Glomerular endothelial cell (primary cell): Measurements from ENCODE around the gene SYT17. TPM values are rescaled to one million over a fixed set of nuclear protein-coding genes. Genes with fewer than 3 reads are reported as not detected.

Experiments used
- DNase-seq: peaks from one replicate; pipeline ENCODE4 v3.0.0-alpha.2; 2011; ENCODE audit warnings: low read depth, low spot score; ENCODE audit errors: extremely low read depth
- total RNA-seq: library from RNA; depleted of rRNA; stranded (reverse); fragments of >200 nt; gene quantifications from 2 replicates; pipeline ENCODE4 v1.2.3, GENCODE V29; 2015

SYT17 gene
- total RNA-seq, 1 donor from 2014 or later = 5.8 TPM

- no peak for DNase-seq
Observed at GRCh38 chr16:19241512-19241911, 73.5 kb downstream of the SYT17 start.

- DNase-seq = no peak
Observed at GRCh38 chr16:19242186-19242585, 74.1 kb downstream of the SYT17 start.

GRCh38 chr16:19242987-19243575 lies 75.0 kb downstream of the SYT17 start:
- DNase-seq = no peak

DNA sequence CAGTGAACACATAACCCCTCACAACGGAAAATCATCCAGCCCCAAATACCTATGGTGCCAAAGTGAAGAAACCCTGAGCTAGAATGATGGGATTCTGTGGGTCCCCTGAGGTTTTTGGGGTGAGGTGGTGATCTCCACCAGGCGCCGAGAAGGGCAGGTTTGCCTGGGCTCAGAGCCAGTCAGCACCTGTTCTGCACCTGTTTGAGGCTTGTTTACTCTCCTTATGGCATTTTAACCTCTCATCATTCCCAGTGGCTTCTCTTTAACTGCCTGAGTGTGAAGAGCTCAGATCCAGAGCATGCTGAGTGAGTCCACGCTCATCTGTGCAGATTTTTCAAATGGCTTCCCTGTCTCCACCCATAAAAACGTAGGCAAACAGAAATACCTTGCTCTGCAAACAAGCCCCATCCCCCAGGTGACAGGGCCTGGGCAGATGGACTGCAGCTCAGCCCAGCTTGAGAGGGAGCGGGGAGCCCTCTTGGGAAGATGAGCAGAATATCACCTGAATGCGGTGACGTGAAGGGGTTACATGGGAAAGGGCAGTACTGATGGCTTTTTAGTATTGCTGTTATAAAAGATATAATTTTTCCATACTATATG lies 77.4 kb downstream of the SYT17 start:
- no peak for DNase-seq

DNA sequence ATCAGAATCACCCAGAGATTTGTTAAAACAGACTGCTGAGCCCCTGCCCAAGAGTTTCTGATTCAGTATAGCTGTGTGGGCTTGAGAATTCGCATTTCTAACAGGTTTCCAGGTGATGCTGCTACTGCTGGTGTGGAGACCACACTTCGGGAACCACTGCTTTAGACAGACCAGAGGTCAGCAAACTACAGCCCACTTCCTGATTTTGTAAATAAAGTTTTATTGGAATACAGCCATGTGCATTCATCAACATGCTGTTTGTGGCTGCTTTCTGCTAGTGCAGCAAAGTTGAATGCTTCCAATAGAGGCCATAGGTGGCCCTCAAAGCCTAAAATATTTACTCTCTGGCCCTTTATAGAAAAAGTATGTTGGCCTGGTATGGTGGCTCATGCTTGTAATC lies 84.9 kb downstream of the SYT17 start:
- DNase-seq = no peak

GRCh38 chr16:19254611-19255010 lies 86.6 kb downstream of the SYT17 start:
- DNase-seq = no peak

GRCh38 chr16:19264123-19264673 lies 96.2 kb downstream of the SYT17 start:
- no peak for DNase-seq

DNA sequence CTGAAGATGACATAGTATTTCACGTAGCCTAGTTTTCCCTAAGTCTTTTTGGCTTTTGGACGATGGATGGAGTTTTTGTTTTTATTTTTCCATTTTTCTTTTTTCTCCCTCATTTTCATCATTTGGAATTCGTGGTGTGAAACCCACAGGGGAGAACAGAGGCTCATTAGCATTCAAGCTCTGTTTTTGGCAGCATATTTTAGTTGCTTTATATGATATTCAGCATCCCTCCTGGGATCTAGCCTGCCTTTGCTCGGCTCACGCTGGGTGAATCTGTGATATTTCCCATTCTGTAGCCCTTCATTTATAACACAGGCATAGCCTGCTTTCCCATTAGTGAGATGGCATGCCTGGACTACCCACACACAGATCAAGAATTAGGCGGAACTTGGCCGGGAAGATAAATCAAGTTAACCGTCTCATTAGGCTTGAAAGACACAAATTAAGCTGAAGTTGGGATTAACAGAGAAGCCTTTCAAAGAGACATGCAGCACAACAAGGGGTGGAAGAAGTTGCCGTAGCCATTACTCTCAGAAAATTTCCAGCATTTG lies 97.4 kb downstream of the SYT17 start:
- DNase-seq = no peak

DNA sequence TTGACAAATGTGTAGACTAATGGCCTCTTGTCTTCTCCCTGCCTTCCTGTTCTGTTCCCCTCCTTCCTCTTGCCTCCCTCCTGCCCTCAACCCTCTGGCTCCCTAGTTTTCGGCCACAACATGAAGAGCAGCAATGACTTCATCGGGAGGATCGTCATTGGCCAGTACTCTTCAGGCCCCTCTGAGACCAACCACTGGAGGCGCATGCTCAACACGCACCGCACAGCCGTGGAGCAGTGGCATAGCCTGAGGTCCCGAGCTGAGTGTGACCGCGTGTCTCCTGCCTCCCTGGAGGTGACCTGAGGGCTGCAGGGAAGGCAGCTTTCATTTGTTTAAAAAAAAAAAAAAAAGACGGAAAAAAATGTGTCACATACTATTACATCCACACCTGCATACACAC lies 98.7 kb downstream of the SYT17 start:
- no peak for DNase-seq

DNA sequence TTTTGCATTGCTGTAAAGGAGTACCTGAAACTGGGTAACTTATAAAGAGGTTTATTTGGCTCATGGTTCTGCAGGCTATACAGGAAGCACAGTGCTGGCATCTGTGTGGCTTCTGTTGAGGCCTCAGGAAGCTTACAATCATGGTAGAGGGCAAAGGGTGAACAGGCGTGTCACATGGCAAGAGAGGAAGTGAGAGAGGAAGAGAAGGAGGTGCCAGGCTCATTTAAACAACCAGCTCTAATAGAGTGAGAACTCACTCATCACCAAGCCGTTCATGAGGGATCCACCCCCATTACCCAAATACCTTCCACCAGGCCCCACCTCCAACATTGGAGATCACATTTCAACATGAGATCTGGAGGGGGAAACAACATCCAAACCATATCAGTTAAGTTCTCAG lies 101.1 kb downstream of the SYT17 start:
- DNase-seq = no peak

DNA sequence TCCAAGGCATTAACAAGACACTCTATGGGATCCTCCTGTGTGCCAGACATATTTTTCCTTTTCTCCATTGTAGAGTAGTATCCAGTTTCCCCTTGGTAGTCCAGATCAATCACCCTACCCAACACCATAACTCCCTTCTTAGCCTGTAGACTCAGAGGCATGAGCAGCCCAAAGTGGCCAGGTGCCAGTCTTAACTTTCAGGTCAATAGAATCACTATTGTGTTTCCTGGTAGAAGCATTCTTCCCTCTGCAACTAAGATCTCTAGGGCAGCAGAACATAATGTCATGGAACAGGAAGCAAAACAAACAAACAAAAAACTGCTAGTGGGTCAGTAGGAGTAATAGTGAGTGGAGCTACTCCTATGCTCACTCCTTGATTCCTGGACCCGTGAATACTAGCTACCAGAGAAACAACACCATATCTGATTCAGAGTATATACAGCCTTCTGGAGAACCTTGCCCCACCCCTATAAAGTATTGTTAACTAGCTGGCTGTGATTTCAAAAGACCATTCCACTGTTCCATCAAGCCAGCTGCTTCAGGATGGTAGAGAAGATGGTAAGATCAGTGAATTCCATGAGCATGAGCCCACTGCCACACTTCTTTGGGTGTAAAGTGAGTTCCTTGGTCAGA lies 106.2 kb downstream of the SYT17 start:
- DNase-seq = no peak

- no peak for DNase-seq
Observed at GRCh38 chr16:19278403-19278802, 110.4 kb downstream of the SYT17 start.

GRCh38 chr16:19281246-19281645 lies 113.2 kb downstream of the SYT17 start:
- DNase-seq = no peak

DNA sequence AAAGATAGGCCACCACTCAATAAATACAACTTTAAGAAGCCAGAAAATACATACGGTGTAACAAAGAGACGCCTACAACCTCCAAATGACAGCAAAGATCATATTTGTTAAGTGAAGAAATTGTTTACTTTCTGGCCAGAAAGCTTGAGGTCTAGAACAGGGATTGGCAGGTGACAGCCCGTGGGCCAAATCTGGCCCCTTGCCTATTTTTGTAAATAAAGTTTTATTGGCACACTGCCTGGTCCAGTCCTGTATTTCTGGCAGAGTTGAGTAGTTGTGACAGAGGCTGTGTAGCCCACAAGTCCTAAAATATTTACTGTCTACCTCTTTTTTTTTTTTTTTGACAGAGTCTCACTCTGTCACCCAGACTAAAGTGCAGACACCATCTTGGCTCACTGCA lies 114.1 kb downstream of the SYT17 start:
- DNase-seq = no peak

GRCh38 chr16:19283637-19284036 lies 115.6 kb downstream of the SYT17 start:
- no peak for DNase-seq

DNA sequence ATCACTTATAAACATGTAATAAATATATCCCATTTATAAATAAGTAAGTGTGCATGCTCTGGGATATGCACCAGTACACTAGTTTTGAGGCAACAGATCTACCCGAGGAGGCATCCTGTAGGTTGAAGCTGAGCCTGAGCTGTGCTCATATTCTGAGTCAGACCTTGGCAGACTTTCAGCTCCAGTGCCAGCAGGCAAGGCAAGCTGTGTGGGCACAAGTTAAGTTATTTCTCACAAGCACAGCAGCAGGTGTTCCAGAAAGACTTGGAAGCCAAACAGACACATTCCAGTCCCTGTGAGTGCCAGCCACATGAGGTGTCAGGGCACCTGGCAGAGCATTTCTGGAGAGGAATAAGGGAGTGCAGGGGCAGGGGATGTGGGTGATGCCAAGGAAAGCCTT lies 116.2 kb downstream of the SYT17 start:
- DNase-seq = no peak

- DNase-seq = no peak
Observed at GRCh38 chr16:19285431-19285830, 117.4 kb downstream of the SYT17 start, which contains the start of gene CLEC19A. TSS of gene CLEC19A (plus strand) at chr16:19285731. CDS start at chr16:19285852, 121 bp downstream.

GRCh38 chr16:19286827-19287226 lies 118.8 kb downstream of the SYT17 start:
- DNase-seq = no peak

DNA sequence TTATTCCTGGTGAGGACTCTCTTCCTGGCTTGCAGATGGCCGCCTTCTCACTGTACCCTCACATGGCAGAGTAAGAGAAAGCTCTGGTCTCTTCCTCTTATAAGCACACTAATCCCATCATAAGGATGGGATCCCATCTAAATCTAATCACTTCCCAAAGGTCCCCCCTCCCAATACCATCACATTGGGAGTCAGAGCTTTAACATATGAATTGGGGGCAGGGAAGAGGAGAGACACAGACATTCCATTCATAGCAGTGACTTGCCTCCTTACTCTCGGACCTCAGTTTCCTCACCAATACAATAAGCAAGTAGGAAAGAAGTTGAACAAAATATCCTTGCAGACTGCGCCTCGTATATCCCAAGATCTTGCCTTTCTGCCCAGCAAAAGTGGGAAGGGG lies 119.2 kb downstream of the SYT17 start:
- no peak for DNase-seq

GRCh38 chr16:19288872-19289799 lies 121.1 kb downstream of the SYT17 start:
- no peak for DNase-seq
